Breast epithelium (tissue), 3 donors: ENCODE results near the gene BET1L.

Experiments
- CTCF ChIP-seq, 3 donors: fragments of 450-650 bp; IDR thresholded peaks; one replicate each; pipeline ENCODE4 v1.5.1; 2016 to 2017; ENCODE audit warnings: antibody characterized with exemption in 3 of 3, mild to moderate bottlenecking in 3 of 3, moderate library complexity in 3 of 3
- POLR2A ChIP-seq: fragments of 450-650 bp; IDR thresholded peaks from one replicate; pipeline ENCODE4 v1.6.1; 2016; ENCODE audit warnings: antibody characterized with exemption, mild to moderate bottlenecking, moderate library complexity
- POLR2AphosphoS5 ChIP-seq, 3 donors: sonication (generic); formaldehyde crosslinking; IDR thresholded peaks; one replicate each; pipeline ENCODE4 v1.6.1; 2017; ENCODE audit warnings: antibody characterized with exemption in 3 of 3

GRCh38 chr11:202490-202889 is 4.7 kb downstream of the BET1L start:
- TF ChIP-seq POLR2A (no peak), CTCF (IDR thresholded peaks at IDR 0.05) (no peak), POLR2AphosphoS5 (IDR thresholded peaks at IDR 0.05) (no peak)
